ENCODE measurements around the gene RPS6KC1. TPM values are rescaled to one million over a fixed set of nuclear protein-coding genes. Genes with fewer than 3 reads are reported as not detected.

Gene RPS6KC1
- total and polyA plus RNA-seq, 8 donors, result 15.8 to 25.2 (median 23.5) TPM

DNA sequence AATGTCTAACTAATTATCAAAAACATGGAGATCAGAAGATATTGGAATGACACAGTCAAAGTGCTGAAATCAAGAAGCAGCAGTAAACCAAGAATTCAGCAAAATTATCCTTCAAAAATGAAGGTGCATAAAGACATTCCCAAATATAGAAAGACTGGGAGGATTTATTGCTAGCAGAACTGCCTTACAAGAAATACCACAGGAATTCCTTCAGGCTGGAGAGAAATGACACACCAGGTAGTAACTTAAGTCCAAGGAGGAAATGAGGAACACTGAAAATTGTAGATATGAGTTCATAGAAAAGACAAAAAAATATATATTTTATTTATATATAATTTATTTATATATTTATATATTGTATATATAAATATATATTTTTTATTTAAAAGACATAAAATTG, 217.2 kb downstream of the RPS6KC1 start:
- no peak overlapping the region for H3K27ac ChIP-seq
- no peak for DNase-seq
- TF ChIP-seq, protein P1, sequence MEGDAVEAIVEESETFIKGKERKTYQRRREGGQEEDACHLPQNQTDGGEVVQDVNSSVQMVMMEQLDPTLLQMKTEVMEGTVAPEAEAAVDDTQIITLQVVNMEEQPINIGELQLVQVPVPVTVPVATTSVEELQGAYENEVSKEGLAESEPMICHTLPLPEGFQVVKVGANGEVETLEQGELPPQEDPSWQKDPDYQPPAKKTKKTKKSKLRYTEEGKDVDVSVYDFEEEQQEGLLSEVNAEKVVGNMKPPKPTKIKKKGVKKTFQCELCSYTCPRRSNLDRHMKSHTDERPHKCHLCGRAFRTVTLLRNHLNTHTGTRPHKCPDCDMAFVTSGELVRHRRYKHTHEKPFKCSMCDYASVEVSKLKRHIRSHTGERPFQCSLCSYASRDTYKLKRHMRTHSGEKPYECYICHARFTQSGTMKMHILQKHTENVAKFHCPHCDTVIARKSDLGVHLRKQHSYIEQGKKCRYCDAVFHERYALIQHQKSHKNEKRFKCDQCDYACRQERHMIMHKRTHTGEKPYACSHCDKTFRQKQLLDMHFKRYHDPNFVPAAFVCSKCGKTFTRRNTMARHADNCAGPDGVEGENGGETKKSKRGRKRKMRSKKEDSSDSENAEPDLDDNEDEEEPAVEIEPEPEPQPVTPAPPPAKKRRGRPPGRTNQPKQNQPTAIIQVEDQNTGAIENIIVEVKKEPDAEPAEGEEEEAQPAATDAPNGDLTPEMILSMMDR (IDR thresholded peaks at IDR 0.05), result no peak
- H3K4me3 ChIP-seq, result no peak overlapping the region
- no peak for ATAC-seq
- intact Hi-C loops (cut with DNase I), result no loop called here
- peaks cover 0 to 20% of the 10 kb centered on the region in 2 donors for H3K36me3 ChIP-seq
- H3K27me3 ChIP-seq, result no peaks in the 10 kb centered on the region
- H3K4me1 ChIP-seq, result no peaks in the 10 kb centered on the region
- H3K9me3 ChIP-seq, result no peaks in the 10 kb centered on the region

DNA sequence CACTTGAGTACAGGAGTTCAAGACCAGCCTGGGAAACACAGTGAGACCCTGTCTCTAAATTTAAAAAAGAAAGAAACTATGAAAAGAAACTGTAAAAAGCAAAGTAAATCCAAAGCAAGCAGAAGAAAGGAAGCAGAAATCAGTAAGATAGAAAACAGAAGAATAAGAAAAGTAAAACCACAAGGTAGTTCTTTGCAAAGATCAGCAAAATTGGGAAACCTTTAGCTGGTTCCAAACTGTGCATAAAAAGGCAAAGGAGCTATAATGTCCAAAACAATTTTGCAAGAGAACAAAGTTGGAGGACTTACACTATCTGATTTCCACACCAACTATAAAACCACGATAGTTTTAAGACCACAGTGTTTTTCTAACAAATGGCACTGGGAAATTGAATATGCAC, 218.8 kb downstream of the RPS6KC1 start:
- TF ChIP-seq, protein P1 (IDR thresholded peaks at IDR 0.05), result no peak
- H3K9me3 ChIP-seq, result no peaks in the 10 kb centered on the region
- ATAC-seq (no peak), DNase-seq (no peak)
- no peaks in the 10 kb centered on the region for H3K4me1 ChIP-seq
- no peaks in the 10 kb centered on the region for H3K27me3 ChIP-seq
- intact Hi-C loops (cut with DNase I), result no loop called here
- no peak overlapping the region for H3K4me3 ChIP-seq
- H3K36me3 ChIP-seq, result peaks cover 0 to 27% of the 10 kb centered on the region in 2 donors
- H3K27ac ChIP-seq, result no peak overlapping the region

DNA sequence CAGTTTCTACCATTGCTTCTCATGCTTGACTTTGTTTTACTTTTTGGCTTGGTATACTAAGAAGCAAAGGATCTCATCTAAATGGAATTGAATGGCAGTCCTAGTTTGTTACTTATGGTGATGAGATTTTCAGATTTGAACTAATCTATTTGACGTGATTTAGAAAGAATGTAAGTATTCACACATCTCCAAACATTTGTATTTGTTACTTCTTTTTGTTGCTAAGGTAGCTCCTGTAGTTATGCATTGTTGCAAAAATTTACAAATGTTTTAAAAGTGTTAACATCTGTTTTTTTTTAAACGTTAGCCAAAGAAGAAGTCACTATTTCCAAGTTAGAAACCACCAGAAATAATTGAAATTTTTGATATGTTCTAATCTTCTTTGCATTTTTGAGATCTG, 222.5 kb downstream of the RPS6KC1 start:
- Histone ChIP-seq H3K27me3 (no peaks in the 10 kb centered on the region), H3K4me1 (no peaks in the 10 kb centered on the region), H3K4me3 (no peak overlapping the region), H3K9me3 (no peaks in the 10 kb centered on the region), H3K27ac (no peak overlapping the region), H3K36me3 (peaks cover 0 to 23% of the 10 kb centered on the region in 2 donors)
- TF ChIP-seq, protein P1 (IDR thresholded peaks at IDR 0.05), result no peak
- intact Hi-C loops (cut with DNase I), result no loop called here
- DNase-seq (no peak), ATAC-seq (no peak)

DNA sequence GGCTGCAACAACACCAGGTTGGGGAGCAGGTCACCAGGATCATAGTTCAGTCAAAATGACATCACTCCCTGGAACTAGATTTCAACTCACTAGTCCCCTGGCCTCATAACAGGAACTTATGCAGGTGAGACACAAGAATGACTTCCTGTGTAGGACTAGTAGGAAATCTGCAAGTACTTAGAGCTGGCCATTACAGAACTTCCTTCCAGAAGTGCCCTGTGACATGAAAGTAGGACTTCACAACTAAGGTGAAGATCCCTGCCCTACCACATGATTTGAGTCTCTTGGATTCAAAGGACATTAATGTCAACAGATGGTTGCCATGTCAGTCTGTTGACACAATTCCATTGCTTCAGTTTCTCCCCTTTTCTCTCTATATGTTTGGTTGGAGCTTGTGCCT, 223.1 kb downstream of the RPS6KC1 start:
- peak in 2 of 4 donors; percentile 6 to 10 for DNase-seq
- Histone ChIP-seq H3K36me3 (peaks cover 0 to 23% of the 10 kb centered on the region in 2 donors), H3K27ac (no peak overlapping the region), H3K4me1 (no peaks in the 10 kb centered on the region), H3K27me3 (no peaks in the 10 kb centered on the region), H3K9me3 (no peaks in the 10 kb centered on the region), H3K4me3 (no peak overlapping the region)
- TF ChIP-seq, protein P1 (IDR thresholded peaks at IDR 0.05), result no peak
- intact Hi-C loops (cut with DNase I), result no loop called here
- ATAC-seq, result no peak

DNA sequence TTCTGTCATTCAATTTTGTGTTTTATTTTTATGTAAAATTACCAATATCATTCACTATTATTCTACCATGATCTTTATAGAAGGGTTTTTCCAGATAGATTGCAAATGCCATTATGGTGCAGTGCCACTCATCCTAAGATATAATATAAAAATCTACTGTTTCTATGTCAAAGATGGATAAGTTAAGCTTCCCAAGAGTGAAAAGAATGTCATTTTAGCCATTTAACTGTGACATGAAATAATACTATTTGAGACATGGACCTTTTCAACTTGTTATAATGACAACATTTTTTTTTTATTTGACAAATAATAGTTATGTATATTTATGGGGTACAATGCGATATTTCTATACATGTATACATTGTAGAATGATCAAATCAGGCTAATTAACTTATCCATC, 224.3 kb downstream of the RPS6KC1 start:
- intact Hi-C loops (cut with DNase I), result no loop called here

More for the DNA sequence above, 224.3 kb downstream of the RPS6KC1 start:
- no peaks in the 10 kb centered on the region for H3K9me3 ChIP-seq
- TF ChIP-seq, protein P1 (IDR thresholded peaks at IDR 0.05), result no peak
- DNase-seq, result no peak
- no peaks in the 10 kb centered on the region for H3K27me3 ChIP-seq
- ATAC-seq, result no peak
- H3K4me1 ChIP-seq, result no peaks in the 10 kb centered on the region
- no peak overlapping the region for H3K4me3 ChIP-seq
- peaks cover 0 to 23% of the 10 kb centered on the region in 2 donors for H3K36me3 ChIP-seq
- no peak overlapping the region for H3K27ac ChIP-seq

Measured in left lung (tissue), 10 donors.